Measurements from ENCODE around the gene OSBPL10. TPM values are rescaled to one million over a fixed set of nuclear protein-coding genes. Genes with fewer than 3 reads are reported as not detected.
A peak's percentile ranks its signal among the peaks of the same experiment; 100 is the strongest.
"Not testable (repeated sequence)": the region's sequence is repeated elsewhere in the genome, so short reads cannot be mapped to it uniquely, and the experiment has no call there.

OSBPL10 gene
- total RNA-seq, 2 experiments from 2014 or later, result 65.7 to 170 TPM

DNA sequence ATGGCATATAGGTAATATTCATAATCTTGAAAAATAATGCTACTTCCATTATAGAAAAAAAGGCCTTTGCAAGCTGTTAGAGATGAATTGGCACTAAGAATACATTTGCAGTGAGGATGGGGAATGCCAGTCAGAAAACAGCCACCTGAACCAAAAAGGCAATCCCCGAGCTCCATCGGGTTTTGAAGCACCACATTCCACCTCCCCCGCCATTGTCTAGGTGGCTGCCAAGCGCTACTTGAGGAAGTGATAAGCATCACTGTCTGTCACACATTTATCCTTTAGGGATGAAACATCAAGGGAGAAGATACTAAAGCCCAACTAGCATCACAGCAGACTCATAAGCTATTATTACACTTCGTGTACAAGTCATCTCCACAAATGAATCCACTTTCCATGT, 112.8 kb downstream of the OSBPL10 start:
- Histone ChIP-seq H3K9me3 (ENCODE audit: low read length) (peaks cover 4% of the 10 kb centered on the region; the same call in 1 of the 2 replicates), H3K36me3 (ENCODE audit: insufficient read depth, low read length) (peaks cover 92% of the 10 kb centered on the region), H3K4me2 (ENCODE audit: low read length) (no peak overlapping the region), H2AFZ (ENCODE audit: low read length) (no peak overlapping the region), H3K27ac (ENCODE audit: low read depth, low read length, poor library complexity, severe bottlenecking) (no peak overlapping the region), H3K4me1 (ENCODE audit: insufficient read depth, low read length, poor library complexity, severe bottlenecking) (peaks cover 33% of the 10 kb centered on the region), H3K4me3 (ENCODE audit: low read depth, low read length, poor library complexity, severe bottlenecking) (no peak overlapping the region), H3K79me2 (ENCODE audit: insufficient read depth, low read depth, low read length) (peaks cover 83% of the 10 kb centered on the region), H4K20me1 (ENCODE audit: insufficient read depth, low read length) (0 out of 2 replicates have a peak, but pooled peaks cover 4% of the 10 kb centered on the region), H3K9me2 (ENCODE audit: insufficient read depth, low read length) (no peaks in the 10 kb centered on the region)
- CTCF ChIA-PET (ENCODE audit: unreplicated experiment), result no interaction called here
- TF ChIP-seq, protein P1, sequence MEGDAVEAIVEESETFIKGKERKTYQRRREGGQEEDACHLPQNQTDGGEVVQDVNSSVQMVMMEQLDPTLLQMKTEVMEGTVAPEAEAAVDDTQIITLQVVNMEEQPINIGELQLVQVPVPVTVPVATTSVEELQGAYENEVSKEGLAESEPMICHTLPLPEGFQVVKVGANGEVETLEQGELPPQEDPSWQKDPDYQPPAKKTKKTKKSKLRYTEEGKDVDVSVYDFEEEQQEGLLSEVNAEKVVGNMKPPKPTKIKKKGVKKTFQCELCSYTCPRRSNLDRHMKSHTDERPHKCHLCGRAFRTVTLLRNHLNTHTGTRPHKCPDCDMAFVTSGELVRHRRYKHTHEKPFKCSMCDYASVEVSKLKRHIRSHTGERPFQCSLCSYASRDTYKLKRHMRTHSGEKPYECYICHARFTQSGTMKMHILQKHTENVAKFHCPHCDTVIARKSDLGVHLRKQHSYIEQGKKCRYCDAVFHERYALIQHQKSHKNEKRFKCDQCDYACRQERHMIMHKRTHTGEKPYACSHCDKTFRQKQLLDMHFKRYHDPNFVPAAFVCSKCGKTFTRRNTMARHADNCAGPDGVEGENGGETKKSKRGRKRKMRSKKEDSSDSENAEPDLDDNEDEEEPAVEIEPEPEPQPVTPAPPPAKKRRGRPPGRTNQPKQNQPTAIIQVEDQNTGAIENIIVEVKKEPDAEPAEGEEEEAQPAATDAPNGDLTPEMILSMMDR (conservative IDR thresholded peaks at IDR 0.05; ENCODE audit: low read length), result no peak
- DNase-seq (ENCODE audit: low spot score), result no peak
- BruUV-seq (replicated peaks), result no TSS peak
- POLR2A ChIA-PET, result interaction anchor here (0.7 to 1.7 kb wide), 3 partner anchors 9 to 59 kb away, joined by 3 to 6 read pairs (median 3); no protein-coding TSS in a partner anchor
- intact Hi-C loops (cut with micrococcal nuclease; ENCODE audit: unreplicated experiment), result no loop called here

DNA sequence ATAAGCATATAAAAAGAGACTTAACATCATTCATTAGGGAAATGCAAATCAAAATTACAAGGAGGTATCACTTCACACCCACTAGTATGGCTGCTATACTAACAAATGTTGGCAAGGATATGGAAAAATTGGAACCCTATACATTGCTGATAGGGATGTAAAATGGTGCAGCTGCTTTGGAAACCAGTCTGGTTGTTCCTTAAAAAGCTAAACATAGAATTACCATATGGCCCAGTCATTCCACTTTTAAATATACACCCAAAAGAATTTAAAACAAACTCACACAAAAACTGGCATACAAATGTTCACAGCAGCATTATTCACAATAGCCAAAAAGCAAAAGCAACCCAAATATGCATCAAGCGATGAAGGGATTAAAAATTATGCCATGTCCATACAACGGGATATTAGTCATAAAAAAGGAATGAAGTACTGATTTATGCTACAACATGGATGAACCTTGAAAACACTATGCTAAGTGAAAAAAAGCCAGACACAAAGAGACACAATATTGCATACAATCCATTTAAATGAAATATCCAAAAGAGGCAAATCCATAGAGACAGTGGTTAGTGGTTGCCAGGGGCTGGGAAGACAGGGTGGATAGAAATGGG, 118.3 kb downstream of the OSBPL10 start:
- Histone ChIP-seq H3K9me2 (ENCODE audit: insufficient read depth, low read length) (no peaks in the 10 kb centered on the region), H3K4me3 (ENCODE audit: low read depth, low read length, poor library complexity, severe bottlenecking) (no peak overlapping the region), H3K4me1 (ENCODE audit: insufficient read depth, low read length, poor library complexity, severe bottlenecking) (peaks cover 60% of the 10 kb centered on the region), H3K4me2 (ENCODE audit: low read length) (no peak overlapping the region), H3K27ac (ENCODE audit: low read depth, low read length, poor library complexity, severe bottlenecking) (no peak overlapping the region), H3K36me3 (ENCODE audit: insufficient read depth, low read length) (peaks cover 87% of the 10 kb centered on the region), H3K79me2 (ENCODE audit: insufficient read depth, low read depth, low read length) (peaks cover 97% of the 10 kb centered on the region), H2AFZ (ENCODE audit: low read length) (no peak overlapping the region), H4K20me1 (ENCODE audit: insufficient read depth, low read length) (no peaks in the 10 kb centered on the region), H3K9me3 (ENCODE audit: low read length) (no peaks in the 10 kb centered on the region)
- BruUV-seq (replicated peaks), result no TSS peak
- POLR2A ChIA-PET, result interaction anchor here (0.6 to 1.5 kb wide), 4 partner anchors 10 to 110 kb away, joined by 3 to 4 read pairs (median 4); no protein-coding TSS in a partner anchor
- intact Hi-C loops (cut with micrococcal nuclease; ENCODE audit: unreplicated experiment), result no loop called here
- CTCF ChIA-PET (ENCODE audit: unreplicated experiment), result interaction anchor here (1.6 kb wide), 1 partner anchor 46 kb away, joined by 3 read pairs; no protein-coding TSS in a partner anchor
- DNase-seq (ENCODE audit: low spot score), result no peak
- TF ChIP-seq EZH2phosphoT487 (IDR thresholded peaks at IDR 0.05; ENCODE audit: borderline replicate concordance, low read depth, low read length), result no peak
- TF ChIP-seq, protein P1 (conservative IDR thresholded peaks at IDR 0.05; ENCODE audit: low read length), result no peak

- no peak overlapping the region for H3K4me2 ChIP-seq (ENCODE audit: low read length)
- ChIA-PET CTCF (ENCODE audit: unreplicated experiment) (interaction anchor here (1.6 kb wide), 1 partner anchor 47 kb away, joined by 3 read pairs; no protein-coding TSS in a partner anchor), POLR2A (interaction anchor here (1.5 kb wide), 1 partner anchor 9 kb away, joined by 4 read pairs; no protein-coding TSS in a partner anchor)
- no peaks in the 10 kb centered on the region for H3K9me3 ChIP-seq (ENCODE audit: low read length)
- no peaks in the 10 kb centered on the region for H3K9me2 ChIP-seq (ENCODE audit: insufficient read depth, low read length)
- intact Hi-C loops (cut with micrococcal nuclease; ENCODE audit: unreplicated experiment), result no loop called here
- TF ChIP-seq, protein P1 (conservative IDR thresholded peaks at IDR 0.05; ENCODE audit: low read length), result no peak
- TF ChIP-seq EZH2phosphoT487 (IDR thresholded peaks at IDR 0.05; ENCODE audit: borderline replicate concordance, low read depth, low read length), result no peak
- peaks cover 85% of the 10 kb centered on the region for H3K36me3 ChIP-seq (ENCODE audit: insufficient read depth, low read length)
- H4K20me1 ChIP-seq (ENCODE audit: insufficient read depth, low read length), result no peaks in the 10 kb centered on the region
- peaks cover 70% of the 10 kb centered on the region for H3K4me1 ChIP-seq (ENCODE audit: insufficient read depth, low read length, poor library complexity, severe bottlenecking)
- H2AFZ ChIP-seq (ENCODE audit: low read length), result no peak overlapping the region
- no peak overlapping the region for H3K27ac ChIP-seq (ENCODE audit: low read depth, low read length, poor library complexity, severe bottlenecking)
- no peak for DNase-seq (ENCODE audit: low spot score)
- peaks cover 98% of the 10 kb centered on the region for H3K79me2 ChIP-seq (ENCODE audit: insufficient read depth, low read depth, low read length)
- no peak overlapping the region for H3K4me3 ChIP-seq (ENCODE audit: low read depth, low read length, poor library complexity, severe bottlenecking)
- no TSS peak for BruUV-seq (replicated peaks)
These were observed 119.2 kb downstream of the OSBPL10 start for GRCh38 chr3:31861826-31862225.

GRCh38 chr3:31860642-31861041, 120.4 kb downstream of the OSBPL10 start:
- BruUV-seq (replicated peaks); H3K4me3 ChIP-seq (ENCODE audit: low read depth, low read length, poor library complexity, severe bottlenecking); intact Hi-C loops (cut with micrococcal nuclease; ENCODE audit: unreplicated experiment); H3K9me2 ChIP-seq (ENCODE audit: insufficient read depth, low read length); DNase-seq (ENCODE audit: low spot score); H2AFZ ChIP-seq (ENCODE audit: low read length); H3K9me3 ChIP-seq (ENCODE audit: low read length); CTCF ChIA-PET (ENCODE audit: unreplicated experiment); H4K20me1 ChIP-seq (ENCODE audit: insufficient read depth, low read length): not testable (repeated sequence)
- H3K4me2 ChIP-seq (ENCODE audit: low read length), result peak overlapping the region; percentile 22; the same call in 1 of the 2 replicates
- POLR2A ChIA-PET, result interaction anchor here (0.6 to 0.7 kb wide), 3 partner anchors 14 to 142 kb away, joined by 3 to 4 read pairs (median 3); no protein-coding TSS in a partner anchor
- peaks cover 73% of the 10 kb centered on the region for H3K4me1 ChIP-seq (ENCODE audit: insufficient read depth, low read length, poor library complexity, severe bottlenecking)
- peaks cover 81% of the 10 kb centered on the region for H3K36me3 ChIP-seq (ENCODE audit: insufficient read depth, low read length)
- peak overlapping the region; percentile 53 for H3K27ac ChIP-seq (ENCODE audit: low read depth, low read length, poor library complexity, severe bottlenecking)
- H3K79me2 ChIP-seq (ENCODE audit: insufficient read depth, low read depth, low read length), result peaks cover 98% of the 10 kb centered on the region
